ENCODE data around the gene CLP1. TPM values are rescaled to one million over a fixed set of nuclear protein-coding genes. Genes with fewer than 3 reads are reported as not detected.
"Not testable (repeated sequence)": the region's sequence is repeated elsewhere in the genome, so short reads cannot be mapped to it uniquely, and the experiment has no call there.

The CLP1 gene
- total RNA-seq, 1 experiment from 2014 or later, result 24.1 TPM

- H3K4me1 ChIP-seq (replicated peaks), result no peaks in the 10 kb centered on the region
- no peaks in the 10 kb centered on the region for H3K9me3 ChIP-seq (replicated peaks)
- no peak overlapping the region for H3K4me3 ChIP-seq
- no peaks in the 10 kb centered on the region for H3K27me3 ChIP-seq (replicated peaks)
- DNase-seq (ENCODE audit: low read depth in 1 of 2, low spot score in 2 of 2), result no peak
- no peak overlapping the region for H3K27ac ChIP-seq
- H3K36me3 ChIP-seq, result peaks cover 68% of the 10 kb centered on the region
Measured at GRCh38 chr11:57703341-57703740, 45.8 kb downstream of the CLP1 start.

- no peak for DNase-seq (ENCODE audit: low read depth in 1 of 2, low spot score in 2 of 2)
- Histone ChIP-seq H3K4me1 (replicated peaks) (no peaks in the 10 kb centered on the region), H3K27me3 (replicated peaks) (no peaks in the 10 kb centered on the region), H3K36me3 (peaks cover 59% of the 10 kb centered on the region), H3K9me3 (replicated peaks) (no peaks in the 10 kb centered on the region), H3K27ac (no peak overlapping the region), H3K4me3 (no peak overlapping the region)
Measured at GRCh38 chr11:57704932-57705331, 47.4 kb downstream of the CLP1 start.

GRCh38 chr11:57705432-57705831 lies 47.9 kb downstream of the CLP1 start:
- H3K4me1 ChIP-seq (replicated peaks); H3K9me3 ChIP-seq (replicated peaks); H3K27ac ChIP-seq; DNase-seq (ENCODE audit: low read depth in 1 of 2, low spot score in 2 of 2); H3K4me3 ChIP-seq; H3K27me3 ChIP-seq (replicated peaks): not testable (repeated sequence)
- H3K36me3 ChIP-seq, result peaks cover 60% of the 10 kb centered on the region

GRCh38 chr11:57709802-57710367 lies 52.3 kb downstream of the CLP1 start:
- DNase-seq (ENCODE audit: low read depth in 1 of 2, low spot score in 2 of 2), result no peak
- Histone ChIP-seq H3K9me3 (replicated peaks) (no peaks in the 10 kb centered on the region), H3K4me1 (replicated peaks) (peaks cover 18% of the 10 kb centered on the region), H3K27ac (no peak overlapping the region), H3K36me3 (peaks cover 39% of the 10 kb centered on the region), H3K4me3 (no peak overlapping the region), H3K27me3 (replicated peaks) (no peaks in the 10 kb centered on the region)

Other genes with a start within 250 kb of the CLP1 start
- 49.5 and 62.2 TPM in 2 replicates for gene SLC43A3, start 230.6 kb upstream of the CLP1 start, total RNA-seq (2014; rRNA removed; shearing (Covaris generic))
- not detected in 2 replicates for gene RTN4RL2, start 197.2 kb upstream of the CLP1 start, total RNA-seq (2014; rRNA removed; shearing (Covaris generic))
- 6.0 and 6.4 TPM in 2 replicates for gene SLC43A1, start 142.1 kb upstream of the CLP1 start, total RNA-seq (2014; rRNA removed; shearing (Covaris generic))
- gene TIMM10, start 127.0 kb upstream of the CLP1 start, total RNA-seq (2014; rRNA removed; shearing (Covaris generic)), result 105 and 157 TPM in 2 replicates
- gene SMTNL1, start 120.2 kb upstream of the CLP1 start, total RNA-seq (2014; rRNA removed; shearing (Covaris generic)), result not detected in 2 replicates
- 8.6 and 17.3 TPM in 2 replicates for gene UBE2L6, start 90.1 kb upstream of the CLP1 start, total RNA-seq (2014; rRNA removed; shearing (Covaris generic))
- gene SERPING1, start 60.1 kb upstream of the CLP1 start, total RNA-seq (2014; rRNA removed; shearing (Covaris generic)), result not detected in 2 replicates
- gene YPEL4, start 7.8 kb upstream of the CLP1 start, total RNA-seq (2014; rRNA removed; shearing (Covaris generic)), result not detected in 2 replicates
- 26.8 and 42.0 TPM in 2 replicates for gene ZDHHC5, start 10.4 kb downstream of the CLP1 start, total RNA-seq (2014; rRNA removed; shearing (Covaris generic))
- gene MED19, start 54.5 kb downstream of the CLP1 start, total RNA-seq (2014; rRNA removed; shearing (Covaris generic)), result 26.0 and 32.5 TPM in 2 replicates
- 76.7 and 132 TPM in 2 replicates for gene TMX2, start 54.8 kb downstream of the CLP1 start, total RNA-seq (2014; rRNA removed; shearing (Covaris generic))
- 234 and 322 TPM in 2 replicates for gene SELENOH, start 83.7 kb downstream of the CLP1 start, total RNA-seq (2014; rRNA removed; shearing (Covaris generic))
- gene BTBD18, start 94.1 kb downstream of the CLP1 start, total RNA-seq (2014; rRNA removed; shearing (Covaris generic)), result not detected in 2 replicates
- 106 and 128 TPM in 2 replicates for gene CTNND1, start 104.0 kb downstream of the CLP1 start, total RNA-seq (2014; rRNA removed; shearing (Covaris generic))

All from SJSA1 (cell line).